RWPE2 (cell line): ENCODE data around the gene SEMA3E.
A peak's percentile ranks its signal among the peaks of the same experiment; 100 is the strongest.

Source experiments
- ATAC-seq: fragments of 200-7000 bp; cut with Tn5 transposase; 3 replicates; pipeline ENCODE4 v1.9.1; 2021; ENCODE audit warnings: low read depth
- DNase-seq: peaks from one replicate; pipeline ENCODE4 v3.0.0-alpha.2; 2020; ENCODE audit warnings: low spot score
- H3K27ac ChIP-seq: fragments of 450-650 bp; 2 replicates; pipeline ENCODE4 v1.5.1; 2017; ENCODE audit warnings: mild to moderate bottlenecking; ENCODE audit not compliant: poor library complexity, severe bottlenecking
- H3K27me3 ChIP-seq: fragments of 250-450 bp; sonication (Bioruptor Pico); 2 replicates; pipeline ENCODE4 v1.5.1; 2021; ENCODE audit warnings: mild to moderate bottlenecking, moderate library complexity; ENCODE audit not compliant: insufficient read depth, poor library complexity, severe bottlenecking
- H3K36me3 ChIP-seq: fragments of 250-450 bp; sonication (Bioruptor Pico); 2 replicates; pipeline ENCODE4 v1.5.1; 2020; ENCODE audit warnings: low read depth, mild to moderate bottlenecking, moderate library complexity
- H3K4me1 ChIP-seq: fragments of 250-450 bp; sonication (Bioruptor Pico); 2 replicates; pipeline ENCODE4 v1.5.1; 2021; ENCODE audit warnings: mild to moderate bottlenecking, moderate library complexity; ENCODE audit not compliant: insufficient read depth, poor library complexity, severe bottlenecking
- H3K4me3 ChIP-seq: fragments of 250-450 bp; sonication (Bioruptor Pico); 2 replicates; pipeline ENCODE4 v1.5.1; 2021; ENCODE audit warnings: mild to moderate bottlenecking, moderate library complexity; ENCODE audit not compliant: severe bottlenecking
- H3K9me3 ChIP-seq: fragments of 250-450 bp; sonication (Bioruptor Pico); 2 replicates; pipeline ENCODE4 v1.5.1; 2021; ENCODE audit warnings: mild to moderate bottlenecking, moderate library complexity; ENCODE audit not compliant: severe bottlenecking
- CTCF ChIP-seq: fragments of 450-650 bp; IDR thresholded peaks from one replicate; pipeline ENCODE4 v1.5.1; 2017; ENCODE audit warnings: mild to moderate bottlenecking, moderate library complexity; ENCODE audit not compliant: poor library complexity, severe bottlenecking

The SEMA3E gene

DNA sequence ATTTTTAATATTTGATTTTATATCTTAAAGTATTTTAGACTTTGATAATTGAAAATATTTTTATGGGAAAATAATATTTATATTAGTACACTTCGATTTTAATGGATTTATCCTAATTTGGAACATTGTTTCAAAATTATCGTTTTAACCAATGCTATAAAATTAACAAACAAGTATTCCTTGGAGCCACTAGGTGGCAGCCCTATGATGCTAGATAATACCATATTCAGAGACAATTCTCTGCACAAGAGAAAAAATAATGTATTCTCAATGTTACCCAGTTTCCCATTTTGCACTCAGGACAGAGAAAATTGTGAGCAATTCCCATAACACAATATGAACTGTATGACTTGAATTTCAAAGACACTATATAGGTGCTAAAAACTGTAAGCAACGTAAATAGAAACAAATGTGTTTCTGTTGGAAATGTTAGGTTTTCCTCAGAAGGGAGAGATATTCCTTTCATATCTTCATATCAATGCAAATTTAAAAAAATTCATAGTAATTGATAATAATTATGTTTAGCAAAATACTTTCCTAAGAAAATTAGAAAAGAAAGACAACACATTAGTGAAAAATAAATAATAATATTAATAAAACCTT, 237.8 kb downstream of the SEMA3E start:
- Histone ChIP-seq H3K27me3 (no peaks in the 10 kb centered on the region), H3K4me1 (no peaks in the 10 kb centered on the region), H3K27ac (no peak overlapping the region), H3K4me3 (no peak overlapping the region), H3K9me3 (no peaks in the 10 kb centered on the region), H3K36me3 (no peaks in the 10 kb centered on the region)
- DNase-seq (no peak), ATAC-seq (no peak)
- peak; percentile 87 for TF ChIP-seq CTCF

DNA sequence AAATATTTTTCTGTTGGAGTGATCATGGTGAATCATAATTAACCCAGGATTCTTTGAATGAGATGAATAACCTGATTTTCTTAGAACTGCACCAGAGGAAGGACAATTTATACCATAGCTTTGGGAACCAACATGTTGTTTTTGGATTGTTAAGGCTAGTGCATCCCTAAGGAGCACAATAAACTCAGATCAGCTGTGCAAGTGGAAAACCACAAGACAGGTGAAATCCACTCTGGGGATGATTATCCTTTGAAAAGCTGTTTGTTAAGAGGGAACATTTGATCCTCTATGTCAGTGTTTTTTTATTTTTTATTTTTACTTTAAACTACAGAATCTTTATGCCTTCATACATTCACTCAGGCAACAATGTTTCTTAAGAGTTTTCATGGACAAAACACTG, 254.2 kb downstream of the SEMA3E start:
- no peak overlapping the region for H3K4me3 ChIP-seq
- H3K9me3 ChIP-seq = no peaks in the 10 kb centered on the region
- DNase-seq (no peak), ATAC-seq (no peak)
- H3K36me3 ChIP-seq = no peaks in the 10 kb centered on the region
- H3K27me3 ChIP-seq = no peaks in the 10 kb centered on the region
- TF ChIP-seq CTCF = no peak
- no peak overlapping the region for H3K27ac ChIP-seq
- H3K4me1 ChIP-seq = no peaks in the 10 kb centered on the region

- TF ChIP-seq CTCF = no peak
- Histone ChIP-seq H3K4me1 (no peaks in the 10 kb centered on the region), H3K4me3 (no peak overlapping the region), H3K27me3 (peaks cover 5% of the 10 kb centered on the region), H3K9me3 (no peaks in the 10 kb centered on the region), H3K36me3 (no peaks in the 10 kb centered on the region), H3K27ac (no peak overlapping the region)
- ATAC-seq (no peak), DNase-seq (no peak)
Measured at GRCh38 chr7:83388436-83388835, 260.5 kb downstream of the SEMA3E start.

DNA sequence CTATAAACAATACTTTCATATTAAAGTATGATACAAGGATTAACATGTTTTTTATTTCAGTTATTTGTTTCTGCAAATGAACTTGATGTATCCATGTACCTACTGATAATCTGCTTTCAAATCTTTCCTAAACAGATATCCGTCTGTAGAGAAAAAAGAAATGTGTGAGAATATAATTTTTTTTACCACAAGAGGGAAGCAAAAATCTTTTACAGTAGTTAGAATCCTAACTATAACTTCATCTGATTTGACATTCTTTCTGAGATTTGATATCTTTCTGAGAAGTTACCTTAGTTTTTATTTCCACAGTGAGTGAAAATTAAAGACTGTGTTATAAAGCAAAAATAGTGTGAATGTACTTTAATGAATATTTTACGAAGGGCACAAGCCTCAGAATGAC, 282.3 kb downstream of the SEMA3E start:
- TF ChIP-seq CTCF = peak; percentile 24
- H3K27ac ChIP-seq = no peak overlapping the region
- no peaks in the 10 kb centered on the region for H3K27me3 ChIP-seq
- DNase-seq (no peak), ATAC-seq (no peak)
- no peak overlapping the region for H3K4me3 ChIP-seq
- no peaks in the 10 kb centered on the region for H3K36me3 ChIP-seq
- H3K9me3 ChIP-seq = no peaks in the 10 kb centered on the region
- no peaks in the 10 kb centered on the region for H3K4me1 ChIP-seq

DNA sequence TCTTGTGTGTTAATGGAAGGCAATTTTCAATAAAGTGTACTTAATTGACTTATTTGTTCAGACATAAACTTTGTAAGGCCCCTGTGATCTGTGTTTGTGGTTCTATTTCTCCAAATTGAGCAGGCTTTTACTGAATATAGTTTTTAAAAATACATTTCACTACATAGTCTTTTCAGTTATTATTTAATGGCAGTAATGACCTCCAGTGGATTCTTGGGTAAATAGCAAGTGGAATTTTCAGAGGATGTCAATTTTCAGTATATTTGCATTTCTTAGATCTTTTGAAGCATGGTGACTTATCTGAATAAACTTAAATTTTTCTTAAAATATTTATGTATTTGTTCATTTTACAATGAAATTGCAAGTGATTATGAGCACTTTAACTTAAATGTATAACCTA, 283.2 kb downstream of the SEMA3E start:
- DNase-seq = no peak
- TF ChIP-seq CTCF = peak; percentile 8
- no peak overlapping the region for H3K27ac ChIP-seq
- no peaks in the 10 kb centered on the region for H3K36me3 ChIP-seq
- H3K27me3 ChIP-seq = no peaks in the 10 kb centered on the region
- H3K4me1 ChIP-seq = no peaks in the 10 kb centered on the region
- no peak for ATAC-seq
- H3K9me3 ChIP-seq = no peaks in the 10 kb centered on the region
- no peak overlapping the region for H3K4me3 ChIP-seq
